Activated B cell treated with CpG ODN at 0.5 μM for 24 hours (primary cell): ENCODE results near the gene PPP1R1C. TPM values are rescaled to one million over a fixed set of nuclear protein-coding genes. Genes with fewer than 3 reads are reported as not detected.

Experiments used
- ATAC-seq: fragments of 200-7000 bp; cut with Tn5 transposase; one replicate; pipeline ENCODE4 v1.10.0; 2021; ENCODE audit warnings: low read depth, mild to moderate bottlenecking, moderate library complexity
- CTCF ChIA-PET: fragments of 350-600 bp; sonication (Branson Sonifier 250); formaldehyde crosslinking; loops from one replicate; lab custom pipeline; 2021; ENCODE audit warnings: antibody characterized with exemption; lab: Charles Lee
- POLR2A ChIA-PET: fragments of 350-600 bp; sonication (Branson Sonifier 250); formaldehyde crosslinking; loops from one replicate; lab custom pipeline; 2021; ENCODE audit warnings: antibody characterized with exemption; lab: Charles Lee
- DNase-seq: peaks from one replicate; pipeline ENCODE4 v3.0.0; 2022
- H3K27ac Mint-ChIP-seq: one replicate; pipeline ENCODE4 v1.8.0; 2020; ENCODE audit warnings: mixed read lengths
- H3K27me3 Mint-ChIP-seq: one replicate; pipeline ENCODE4 v1.8.0; 2021; ENCODE audit warnings: mixed read lengths
- H3K36me3 Mint-ChIP-seq: one replicate; pipeline ENCODE4 v1.8.0; 2021; ENCODE audit warnings: low read depth, mixed read lengths
- H3K4me1 Mint-ChIP-seq: one replicate; pipeline ENCODE4 v1.8.0; 2021; ENCODE audit warnings: mixed read lengths
- H3K4me3 Mint-ChIP-seq: one replicate; pipeline ENCODE4 v1.8.0; 2020; ENCODE audit warnings: mild to moderate bottlenecking, mixed read lengths
- H3K9me3 Mint-ChIP-seq: one replicate; pipeline ENCODE4 v1.8.0; 2020; ENCODE audit warnings: mixed read lengths
- CTCF ChIP-seq: fragments of 200-600 bp; IDR thresholded peaks from one replicate; pipeline ENCODE4 v1.8.0; 2022; ENCODE audit warnings: antibody characterized with exemption, mild to moderate bottlenecking
- intact Hi-C: fragments of 100-400 bp; cut with micrococcal nuclease; formaldehyde crosslinking; loops from one replicate; pipeline ENCODE4 v1.15.1; 2024
- total RNA-seq: library from RNA; stranded (reverse); gene quantifications from 2 replicates; pipeline ENCODE4 v1.2.3, GENCODE V29; 2022

PPP1R1C gene
- total RNA-seq, 1 donor from 2014 or later, result not detected

GRCh38 chr2:182069908-182070307 lies 84.3 kb downstream of the PPP1R1C start:
- intact Hi-C loops, result no loop called here
- Mint-ChIP-seq H3K27ac (no peak overlapping the region), H3K4me3 (no peak overlapping the region), H3K4me1 (no peaks in the 10 kb centered on the region), H3K9me3 (no peaks in the 10 kb centered on the region), H3K36me3 (no peaks in the 10 kb centered on the region), H3K27me3 (peaks cover 3% of the 10 kb centered on the region)
- TF ChIP-seq CTCF, result no peak
- POLR2A ChIA-PET, result no interaction called here
- CTCF ChIA-PET, result no interaction called here
- no peak for DNase-seq
- ATAC-seq, result no peak

GRCh38 chr2:182070736-182071135 lies 85.1 kb downstream of the PPP1R1C start:
- no peak for TF ChIP-seq CTCF
- Mint-ChIP-seq H3K4me1 (no peaks in the 10 kb centered on the region), H3K36me3 (no peaks in the 10 kb centered on the region), H3K9me3 (no peaks in the 10 kb centered on the region), H3K27me3 (peaks cover 3% of the 10 kb centered on the region), H3K4me3 (no peak overlapping the region), H3K27ac (no peak overlapping the region)
- ChIA-PET CTCF (no interaction called here), POLR2A (no interaction called here)
- DNase-seq, result no peak
- intact Hi-C loops, result no loop called here
- ATAC-seq, result no peak

GRCh38 chr2:182072861-182073260 lies 87.2 kb downstream of the PPP1R1C start:
- Mint-ChIP-seq H3K27me3 (peaks cover 3% of the 10 kb centered on the region), H3K27ac (no peak overlapping the region), H3K36me3 (no peaks in the 10 kb centered on the region), H3K4me3 (no peak overlapping the region), H3K9me3 (no peaks in the 10 kb centered on the region), H3K4me1 (no peaks in the 10 kb centered on the region)
- no peak for TF ChIP-seq CTCF
- no peak for ATAC-seq
- intact Hi-C loops, result no loop called here
- POLR2A ChIA-PET, result no interaction called here
- CTCF ChIA-PET, result no interaction called here
- DNase-seq, result no peak

GRCh38 chr2:182073613-182074012 lies 88.0 kb downstream of the PPP1R1C start:
- POLR2A ChIA-PET, result no interaction called here
- no peaks in the 10 kb centered on the region for H3K9me3 Mint-ChIP-seq
- no peaks in the 10 kb centered on the region for H3K4me1 Mint-ChIP-seq
- H3K27ac Mint-ChIP-seq, result no peak overlapping the region
- peaks cover 3% of the 10 kb centered on the region for H3K27me3 Mint-ChIP-seq
- no peak for TF ChIP-seq CTCF
- H3K36me3 Mint-ChIP-seq, result no peaks in the 10 kb centered on the region
- H3K4me3 Mint-ChIP-seq, result no peak overlapping the region
- CTCF ChIA-PET, result no interaction called here
- intact Hi-C loops, result no loop called here
- ATAC-seq (no peak), DNase-seq (no peak)

GRCh38 chr2:182077023-182077422 lies 91.4 kb downstream of the PPP1R1C start:
- intact Hi-C loops, result loop anchor here (1.0 to 5.0 kb wide), 7 partner anchors 107 to 1952 kb away; partner anchors contain the start of gene ITPRID2
- Mint-ChIP-seq H3K9me3 (no peaks in the 10 kb centered on the region), H3K27me3 (peaks cover 3% of the 10 kb centered on the region), H3K4me1 (no peaks in the 10 kb centered on the region), H3K27ac (no peak overlapping the region), H3K4me3 (no peak overlapping the region), H3K36me3 (no peaks in the 10 kb centered on the region)
- no peak for TF ChIP-seq CTCF
- no peak for DNase-seq
- no peak for ATAC-seq
- CTCF ChIA-PET, result interaction anchor here (0.7 to 3.1 kb wide), 9 partner anchors 10 to 444 kb away, joined by 3 to 29 read pairs (median 5); no protein-coding TSS in a partner anchor
- POLR2A ChIA-PET, result no interaction called here
